ENCODE data around the gene MLIP.

The MLIP gene

GRCh38 chr6:54273214-54273820 is 162.1 kb downstream of the MLIP start:
- TF ChIP-seq SPI1 (IDR thresholded peaks at IDR 0.05; ENCODE audit: borderline replicate concordance, low read depth) = no peak
- TF ChIP-seq POLR2AphosphoS5 (IDR thresholded peaks at IDR 0.05; ENCODE audit: low read depth) = no peak
- no peak for TF ChIP-seq REST (IDR thresholded peaks at IDR 0.05; ENCODE audit: insufficient replicate concordance, low read depth)
- no peak for TF ChIP-seq CTCF (IDR thresholded peaks at IDR 0.05; ENCODE audit: insufficient read depth, low read length)
- no peak for TF ChIP-seq GABPA (IDR thresholded peaks at IDR 0.05; ENCODE audit: low read depth)
- no peak for DNase-seq (ENCODE audit: low read depth in 1 of 2, low spot score in 1 of 2)
- Histone ChIP-seq H3K27me3 (ENCODE audit: insufficient read depth, poor library complexity, severe bottlenecking) (no peaks in the 10 kb centered on the region), H3K4me3 (replicated peaks; ENCODE audit: insufficient read depth, low read length) (no peak overlapping the region), H3K27ac (replicated peaks) (no peak overlapping the region)

GRCh38 chr6:54274383-54274782 is 163.1 kb downstream of the MLIP start:
- Histone ChIP-seq H3K4me3 (replicated peaks; ENCODE audit: insufficient read depth, low read length) (no peak overlapping the region), H3K27me3 (ENCODE audit: insufficient read depth, poor library complexity, severe bottlenecking) (no peaks in the 10 kb centered on the region), H3K27ac (replicated peaks) (no peak overlapping the region)
- DNase-seq (ENCODE audit: low read depth in 1 of 2, low spot score in 1 of 2) = no peak
- no peak for TF ChIP-seq CTCF (IDR thresholded peaks at IDR 0.05; ENCODE audit: insufficient read depth, low read length)
- TF ChIP-seq GABPA (IDR thresholded peaks at IDR 0.05; ENCODE audit: low read depth) = no peak
- no peak for TF ChIP-seq POLR2AphosphoS5 (IDR thresholded peaks at IDR 0.05; ENCODE audit: low read depth)
- no peak for TF ChIP-seq SPI1 (IDR thresholded peaks at IDR 0.05; ENCODE audit: borderline replicate concordance, low read depth)
- no peak for TF ChIP-seq REST (IDR thresholded peaks at IDR 0.05; ENCODE audit: insufficient replicate concordance, low read depth)

GRCh38 chr6:54282186-54282585 is 170.9 kb downstream of the MLIP start:
- no peaks in the 10 kb centered on the region for H3K27me3 ChIP-seq (ENCODE audit: insufficient read depth, poor library complexity, severe bottlenecking)
- no peak for TF ChIP-seq SPI1 (IDR thresholded peaks at IDR 0.05; ENCODE audit: borderline replicate concordance, low read depth)
- TF ChIP-seq POLR2AphosphoS5 (IDR thresholded peaks at IDR 0.05; ENCODE audit: low read depth) = no peak
- no peak for TF ChIP-seq GABPA (IDR thresholded peaks at IDR 0.05; ENCODE audit: low read depth)
- no peak for TF ChIP-seq CTCF (IDR thresholded peaks at IDR 0.05; ENCODE audit: insufficient read depth, low read length)
- TF ChIP-seq REST (IDR thresholded peaks at IDR 0.05; ENCODE audit: insufficient replicate concordance, low read depth) = no peak
- H3K4me3 ChIP-seq (replicated peaks; ENCODE audit: insufficient read depth, low read length) = no peak overlapping the region
- no peak for DNase-seq (ENCODE audit: low read depth in 1 of 2, low spot score in 1 of 2)
- no peak overlapping the region for H3K27ac ChIP-seq (replicated peaks)
